ENCODE data around the gene VEZF1.

The VEZF1 gene, protein sequence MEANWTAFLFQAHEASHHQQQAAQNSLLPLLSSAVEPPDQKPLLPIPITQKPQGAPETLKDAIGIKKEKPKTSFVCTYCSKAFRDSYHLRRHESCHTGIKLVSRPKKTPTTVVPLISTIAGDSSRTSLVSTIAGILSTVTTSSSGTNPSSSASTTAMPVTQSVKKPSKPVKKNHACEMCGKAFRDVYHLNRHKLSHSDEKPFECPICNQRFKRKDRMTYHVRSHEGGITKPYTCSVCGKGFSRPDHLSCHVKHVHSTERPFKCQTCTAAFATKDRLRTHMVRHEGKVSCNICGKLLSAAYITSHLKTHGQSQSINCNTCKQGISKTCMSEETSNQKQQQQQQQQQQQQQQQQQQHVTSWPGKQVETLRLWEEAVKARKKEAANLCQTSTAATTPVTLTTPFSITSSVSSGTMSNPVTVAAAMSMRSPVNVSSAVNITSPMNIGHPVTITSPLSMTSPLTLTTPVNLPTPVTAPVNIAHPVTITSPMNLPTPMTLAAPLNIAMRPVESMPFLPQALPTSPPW

DNA sequence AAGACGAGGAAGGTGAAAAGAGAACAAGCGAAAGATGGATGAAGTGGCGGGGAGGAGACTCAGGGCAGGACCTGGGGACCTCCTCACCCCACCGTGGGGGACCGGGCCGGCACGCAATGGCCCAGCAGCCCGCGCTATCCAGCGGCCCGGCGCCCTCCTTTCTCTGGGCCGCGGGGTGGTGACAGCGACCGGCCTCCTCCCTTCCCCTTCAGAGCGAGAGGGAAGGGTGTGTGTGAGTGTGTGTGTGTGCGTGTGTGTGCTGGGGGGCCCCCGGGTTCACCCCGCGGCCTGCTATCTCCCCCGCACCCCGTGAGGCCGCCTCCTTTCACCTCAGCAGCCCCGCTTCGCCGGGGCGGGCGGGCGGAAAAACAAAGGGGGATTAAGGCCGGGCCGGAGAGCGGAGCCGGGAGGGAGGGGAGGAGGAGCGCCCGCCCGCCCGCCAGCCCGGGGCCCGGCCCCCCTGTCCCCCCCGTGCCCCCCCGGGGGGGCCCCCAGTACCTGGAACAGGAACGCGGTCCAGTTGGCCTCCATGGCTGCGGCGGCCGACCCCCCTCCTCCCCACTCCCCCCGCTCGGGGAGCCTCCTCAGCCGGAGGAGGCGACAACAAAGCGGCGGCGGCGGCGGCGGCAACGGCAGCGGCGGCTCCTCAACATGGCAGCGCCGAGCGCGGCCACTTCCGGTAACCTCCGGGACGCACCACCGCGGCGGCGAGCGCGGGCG, at the start of gene VEZF1:
VEZF1 (minus strand) TSS at position 674 of the 720 bp plus-strand sequence; CDS start at position 531, 143 bp downstream.
- DNase-seq (ENCODE audit: low read depth) = peak; percentile 68

DNA sequence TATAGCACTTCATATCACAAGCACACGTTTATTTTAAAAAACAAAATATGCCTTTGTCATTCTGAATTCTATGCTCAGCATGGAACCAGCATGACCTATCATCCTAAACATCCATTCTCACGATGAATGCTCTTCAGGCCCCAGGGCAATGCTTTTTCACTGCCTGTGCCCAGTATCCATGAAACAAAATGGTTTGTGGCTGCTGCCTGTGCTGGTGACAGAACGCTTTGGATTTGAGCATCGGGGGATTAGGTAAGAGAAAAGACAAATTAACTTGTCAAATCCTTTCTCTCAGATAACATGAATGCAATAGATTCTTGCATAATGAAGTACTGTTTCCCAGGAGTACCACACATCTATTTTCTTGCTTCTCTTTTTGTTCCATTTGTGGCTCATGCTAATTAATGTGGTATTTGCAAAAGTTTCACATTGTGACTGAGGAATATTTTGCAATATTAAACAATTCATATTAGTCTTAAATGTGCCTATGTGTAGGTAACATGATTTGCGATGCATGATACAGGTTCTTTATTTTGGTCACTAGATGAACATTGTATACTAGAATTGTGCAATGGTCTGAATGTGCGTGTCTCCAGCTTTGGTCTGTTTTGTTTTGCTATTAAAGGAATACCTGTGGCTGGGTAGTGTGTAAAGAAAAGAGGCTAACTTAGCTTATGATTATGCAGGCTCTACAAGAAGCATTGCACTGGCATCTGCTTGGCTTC, 44.8 kb upstream of the VEZF1 start:
- no peak for DNase-seq (ENCODE audit: low read depth)

DNA sequence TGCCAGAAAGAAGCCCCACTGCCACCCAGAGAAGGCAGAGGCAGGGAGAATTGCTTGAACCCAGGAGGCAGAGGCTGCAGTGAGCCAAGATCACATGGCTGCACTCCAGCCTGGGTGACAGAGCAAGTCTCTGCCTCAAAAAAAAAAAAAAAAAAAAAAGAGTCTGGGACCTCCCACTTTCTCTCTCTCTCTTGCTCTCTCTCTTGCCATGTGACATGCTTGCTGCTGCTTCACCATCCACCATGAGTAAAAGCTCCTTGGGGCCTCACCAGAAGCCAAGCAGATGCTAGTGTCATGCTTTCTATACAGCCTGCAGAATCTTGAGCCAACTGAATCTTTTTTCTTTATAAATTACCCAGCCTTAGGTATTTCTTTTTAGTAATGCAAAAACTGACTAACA, 40.5 kb upstream of the VEZF1 start:
- no peak for DNase-seq (ENCODE audit: low read depth)

DNA sequence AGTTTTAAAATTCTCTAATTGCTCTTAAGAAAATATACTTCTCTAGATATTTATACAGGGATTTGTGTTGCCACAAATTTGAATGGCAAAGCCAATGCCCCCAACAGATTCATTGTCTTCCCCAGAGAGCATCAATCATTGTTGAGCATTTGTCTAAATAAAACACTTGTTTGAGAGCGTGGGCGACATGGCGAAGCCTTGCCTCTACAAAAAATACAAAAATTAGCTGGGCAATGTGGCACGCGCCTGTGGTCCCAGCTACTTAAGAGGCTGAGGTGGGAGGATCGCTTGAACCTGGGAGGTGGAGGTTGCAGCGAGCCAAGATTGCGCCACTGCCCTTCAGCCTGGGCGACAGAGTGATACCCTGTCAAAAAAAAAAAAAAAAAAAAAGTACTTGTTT, 32.3 kb upstream of the VEZF1 start:
- DNase-seq (ENCODE audit: low read depth) = no peak

DNA sequence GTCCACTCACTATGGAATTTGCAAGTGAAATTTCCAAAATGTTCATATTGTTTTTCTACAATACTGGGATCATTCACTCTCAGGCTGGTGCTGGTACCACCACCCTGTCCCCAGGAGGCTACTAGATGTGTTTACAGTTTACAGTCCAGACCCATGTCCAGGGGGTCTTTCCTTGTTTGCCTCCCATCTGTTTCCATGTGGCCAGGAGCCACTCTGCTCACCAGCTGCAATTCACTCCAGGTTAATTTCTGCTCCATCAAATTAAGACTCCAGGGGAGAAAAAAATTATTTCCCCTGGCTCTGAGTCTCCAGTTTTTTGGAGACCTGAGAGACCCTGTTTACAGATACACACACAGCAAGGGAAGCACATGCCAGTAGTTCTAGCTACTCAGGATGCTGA, 31.5 kb upstream of the VEZF1 start:
- no peak for DNase-seq (ENCODE audit: low read depth)

DNA sequence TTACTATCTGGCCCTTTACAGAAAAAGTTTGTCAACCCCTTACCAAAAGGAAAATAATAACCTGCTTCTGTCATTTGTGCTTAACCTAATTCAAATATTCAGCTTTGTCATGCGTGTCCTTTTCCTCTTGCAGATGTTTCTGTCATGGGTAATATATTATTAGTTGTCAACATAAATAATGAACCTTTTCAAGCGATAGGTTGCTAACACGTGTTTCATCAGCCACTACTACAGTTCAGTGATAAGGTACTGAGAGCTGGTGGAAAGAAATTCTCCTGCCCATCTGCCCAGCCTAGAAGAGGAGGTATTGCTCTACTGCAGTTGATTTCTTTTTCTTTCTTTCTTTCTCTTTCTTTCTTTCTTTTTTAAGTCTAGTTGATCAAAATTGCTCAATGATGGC, 31.0 kb upstream of the VEZF1 start:
- no peak for DNase-seq (ENCODE audit: low read depth)

DNA sequence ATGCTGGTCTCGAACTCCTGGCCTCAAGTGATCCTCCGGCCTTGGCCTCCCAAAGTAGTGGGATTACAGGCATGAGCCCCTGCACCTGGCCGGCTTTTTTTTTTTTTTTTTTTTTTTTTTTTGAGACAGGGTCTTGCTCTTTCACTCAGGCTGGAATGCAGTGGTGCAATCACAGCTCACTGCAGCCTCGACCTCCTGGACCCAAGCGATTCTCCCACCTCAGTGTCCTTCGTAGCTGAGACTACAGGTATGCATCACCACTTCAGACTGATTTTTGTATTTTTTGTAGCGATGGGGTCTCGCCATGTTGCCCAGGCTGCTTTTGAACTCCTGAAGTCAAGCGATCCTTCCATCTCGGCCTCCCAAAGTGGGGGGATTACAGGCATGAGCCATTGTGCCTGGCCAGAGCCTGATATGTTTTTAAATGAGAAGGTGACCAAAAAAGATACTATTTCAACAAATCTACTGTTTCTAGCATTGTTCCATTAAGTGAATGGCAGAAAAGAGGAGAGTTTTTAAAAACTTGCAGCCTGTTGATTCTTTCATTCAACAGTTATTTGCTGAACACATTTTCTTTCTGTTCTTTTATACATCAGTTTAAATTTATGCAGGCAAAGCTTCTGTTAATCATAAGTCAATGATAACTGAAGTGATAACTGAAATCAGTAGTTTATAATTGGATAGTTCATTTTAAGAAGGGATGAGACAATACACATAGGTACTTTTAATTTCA, 22.2 kb upstream of the VEZF1 start:
- DNase-seq (ENCODE audit: low read depth) = no peak

DNA sequence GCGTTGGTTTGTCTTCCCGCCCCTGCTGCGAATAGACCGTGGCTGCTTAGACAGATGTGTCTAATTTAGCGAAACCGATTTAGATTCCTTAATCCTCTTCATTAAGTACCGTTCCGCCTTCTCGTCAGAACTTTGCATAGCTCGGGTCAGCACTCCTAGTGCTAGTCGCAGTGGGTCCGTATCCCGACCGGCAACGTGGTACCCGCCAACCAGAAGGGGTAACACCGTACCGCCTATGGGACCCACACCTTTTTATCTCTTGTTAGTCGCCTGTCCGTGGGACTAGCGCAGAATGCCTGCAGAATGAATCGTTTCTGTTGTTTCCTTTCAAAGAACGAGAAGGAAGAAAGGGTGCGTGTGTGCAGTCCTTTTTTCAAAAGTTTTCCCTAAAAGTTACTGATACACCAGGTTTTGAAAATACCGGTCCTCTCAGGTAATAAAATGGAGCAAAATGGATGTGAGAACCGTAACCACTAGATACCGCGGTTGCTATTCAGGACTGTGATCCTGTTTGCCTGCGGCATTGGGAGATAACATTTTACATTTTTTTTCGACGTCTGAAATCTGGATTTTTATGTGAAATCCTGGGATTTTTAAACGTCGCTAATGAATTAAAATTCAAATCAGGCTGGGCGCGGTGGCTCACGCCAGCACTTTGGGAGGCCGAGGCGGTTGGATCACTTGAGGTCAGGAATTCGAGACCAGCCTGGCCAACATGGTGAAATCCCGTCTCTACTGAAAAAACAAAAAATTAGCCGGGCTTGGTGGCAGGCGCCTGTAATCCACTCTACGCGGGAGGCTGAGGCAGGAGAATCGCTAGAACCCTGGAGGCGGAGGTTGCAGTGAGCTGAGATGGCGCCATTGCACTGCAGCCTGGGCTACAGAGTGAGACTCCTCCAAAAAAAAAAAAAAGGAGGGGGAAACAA, 20.0 kb upstream of the VEZF1 start:
- DNase-seq (ENCODE audit: low read depth) = no peak

DNA sequence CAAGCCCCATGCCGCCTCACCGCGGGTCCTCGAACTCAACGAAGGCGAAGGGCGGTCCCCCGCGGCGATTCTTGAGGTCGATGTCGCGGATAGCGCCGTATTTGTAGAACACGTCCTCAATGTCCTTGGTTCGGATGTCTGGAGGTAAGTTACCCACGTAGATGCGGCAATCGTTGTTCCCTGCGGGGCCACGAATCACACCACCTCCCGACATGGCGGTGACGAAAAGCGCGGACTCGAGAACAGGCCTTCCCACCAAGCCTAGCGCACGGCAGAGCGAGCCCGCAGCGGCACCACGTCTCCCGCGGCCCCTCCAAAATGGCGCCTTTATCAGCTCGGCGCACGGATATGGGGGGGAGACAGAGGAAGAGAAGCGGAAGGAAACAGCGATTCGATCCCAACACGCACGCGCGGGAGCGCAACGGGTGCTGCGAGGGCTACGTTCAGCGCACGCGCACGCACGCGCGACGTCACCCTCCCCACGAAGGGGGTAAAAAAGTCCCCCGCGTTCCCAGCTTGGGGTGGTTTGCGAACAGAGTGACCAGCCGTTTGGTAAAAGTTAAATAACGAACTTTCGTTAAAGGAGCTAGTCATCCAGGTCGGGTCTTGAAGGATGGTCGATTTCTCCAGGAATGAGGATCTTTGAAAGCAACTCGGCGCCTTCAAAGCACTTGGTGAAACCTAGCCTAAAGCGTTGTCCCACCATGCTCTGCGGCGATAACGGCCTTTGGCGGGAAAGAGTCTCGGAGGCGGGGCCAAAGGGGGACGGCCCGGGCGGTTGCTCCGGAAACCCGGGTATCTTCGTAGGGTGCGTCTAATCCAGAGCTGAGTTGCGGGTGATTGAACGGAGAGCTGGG, 19.1 kb upstream of the VEZF1 start, which contains the start of gene SRSF1:
SRSF1 (minus strand) TSS at position 323 of the 857 bp plus-strand sequence; CDS start at position 214, 109 bp downstream.
- peak; percentile 97 for DNase-seq (ENCODE audit: low read depth)

DNA sequence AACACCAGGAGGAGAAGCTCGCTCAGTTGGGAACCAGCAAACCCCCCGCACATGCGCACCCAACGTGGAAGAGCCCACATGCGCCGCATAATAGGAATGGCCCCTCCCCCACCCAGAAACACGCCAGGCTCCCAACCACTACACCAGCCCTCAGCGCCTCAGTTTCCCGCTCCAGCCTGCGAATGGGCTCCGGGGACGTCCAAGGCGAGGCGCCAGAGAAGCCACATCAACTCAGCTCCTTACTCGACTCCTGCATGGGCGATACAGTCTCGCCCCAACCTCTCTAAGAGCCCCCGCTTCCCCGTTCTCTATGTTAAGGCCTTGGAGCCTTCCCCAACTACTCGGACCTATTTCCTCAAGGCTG, 18.5 kb upstream of the VEZF1 start:
- DNase-seq (ENCODE audit: low read depth) = peak; percentile 56

DNA sequence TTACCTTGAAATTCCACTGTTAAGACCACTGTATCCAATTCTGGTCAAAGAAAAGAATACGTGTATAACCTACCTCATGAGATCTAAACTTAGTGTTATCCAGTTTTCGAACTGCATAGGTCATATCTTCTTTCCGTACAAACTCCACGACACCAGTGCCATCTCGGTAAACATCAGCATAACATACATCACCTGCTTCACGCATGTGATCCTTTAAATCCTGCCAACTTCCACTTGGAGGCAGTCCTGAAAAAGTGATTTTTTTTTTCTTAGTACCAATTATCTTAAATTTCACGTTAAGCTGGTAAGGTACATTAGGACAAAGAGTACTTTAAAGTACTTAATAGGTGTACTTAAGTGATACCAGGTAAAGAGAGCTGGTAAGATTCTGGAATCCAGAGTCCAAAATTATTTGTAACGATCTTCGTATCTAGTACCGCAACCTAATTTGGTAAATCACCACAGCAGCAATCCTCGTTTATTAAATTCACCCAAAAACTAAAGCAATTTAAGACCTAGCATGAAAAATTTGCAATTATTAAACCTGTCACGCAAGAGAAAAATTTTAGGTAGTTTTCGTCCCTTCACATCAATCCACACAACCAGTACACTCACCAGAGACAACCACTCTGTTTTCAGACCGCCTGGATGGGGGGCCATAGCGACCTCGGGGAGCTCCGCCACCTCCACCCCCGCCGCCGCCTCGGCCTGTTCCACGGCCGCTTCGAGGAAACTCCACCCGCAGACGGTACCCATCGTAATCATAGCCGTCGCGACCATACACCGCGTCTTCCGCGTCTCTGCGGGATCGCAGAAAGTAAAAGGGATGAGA, 17.9 kb upstream of the VEZF1 start:
- no peak for DNase-seq (ENCODE audit: low read depth)

DNA sequence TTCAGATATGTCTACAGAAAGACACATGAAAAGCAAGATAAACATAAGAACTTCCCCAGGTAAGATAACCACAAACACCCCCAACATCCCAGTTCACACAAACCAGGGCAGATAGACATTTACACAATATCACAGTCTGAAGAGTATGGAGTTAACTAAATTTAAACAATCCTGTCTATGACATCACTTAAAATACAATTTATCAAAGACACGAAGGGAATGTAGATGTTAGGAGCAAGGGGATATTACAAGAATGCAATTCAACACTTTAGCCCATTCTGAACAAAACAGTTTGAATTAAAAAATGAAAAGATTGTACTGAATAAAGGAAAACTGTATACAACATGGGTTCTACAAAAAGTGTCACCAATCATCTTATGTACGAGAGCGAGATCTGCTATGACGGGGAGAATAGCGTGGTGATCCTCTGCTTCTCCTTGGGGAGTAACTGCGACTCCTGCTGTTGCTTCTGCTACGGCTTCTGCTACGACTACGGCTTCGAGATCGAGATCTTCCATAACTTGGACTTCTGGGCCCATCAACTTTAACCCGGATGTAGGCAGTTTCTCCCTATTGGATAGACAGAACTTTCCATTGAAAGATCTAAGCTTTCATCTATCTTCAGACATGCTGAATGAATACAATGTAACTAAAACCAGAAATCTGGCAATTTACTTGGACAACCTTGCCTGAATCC, 17.1 kb upstream of the VEZF1 start:
- DNase-seq (ENCODE audit: low read depth) = no peak

DNA sequence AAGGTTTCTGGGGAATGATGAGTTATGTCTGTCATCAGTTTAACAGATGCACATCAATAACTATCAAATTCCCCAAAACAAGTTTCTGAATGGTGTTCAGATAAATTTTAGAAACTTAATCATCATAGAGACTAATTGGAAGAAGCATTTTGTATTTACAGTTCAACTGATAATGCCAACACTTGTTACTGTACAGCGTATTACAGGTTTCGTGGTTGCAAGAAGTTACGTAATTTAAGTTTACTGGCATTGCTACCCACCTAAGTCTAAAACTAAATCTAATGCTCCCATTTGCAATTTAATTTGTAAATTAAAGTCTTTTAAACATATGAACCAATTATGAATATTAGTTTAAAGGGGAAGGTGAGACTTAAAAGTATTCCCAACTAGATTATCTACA, 16.0 kb upstream of the VEZF1 start:
- no peak for DNase-seq (ENCODE audit: low read depth)

DNA sequence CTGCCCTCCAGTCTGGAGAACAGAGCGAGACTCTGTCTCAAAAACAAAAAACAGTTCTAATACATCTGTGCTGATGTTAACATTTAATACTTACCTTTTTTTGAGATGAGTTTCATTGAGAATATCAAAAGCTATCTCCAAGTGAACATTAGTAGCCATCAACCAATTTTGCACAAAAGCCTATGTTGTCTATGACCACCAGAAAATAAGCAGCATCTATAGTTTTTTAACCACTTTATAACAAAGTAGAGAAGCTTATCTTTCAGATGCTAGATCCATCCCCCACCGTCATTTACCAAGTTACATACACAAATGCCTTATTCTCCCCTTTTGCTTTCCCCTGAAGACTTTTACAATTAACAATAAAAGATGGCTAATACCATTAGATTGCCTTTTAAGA, 14.9 kb upstream of the VEZF1 start:
- DNase-seq (ENCODE audit: low read depth) = no peak

DNA sequence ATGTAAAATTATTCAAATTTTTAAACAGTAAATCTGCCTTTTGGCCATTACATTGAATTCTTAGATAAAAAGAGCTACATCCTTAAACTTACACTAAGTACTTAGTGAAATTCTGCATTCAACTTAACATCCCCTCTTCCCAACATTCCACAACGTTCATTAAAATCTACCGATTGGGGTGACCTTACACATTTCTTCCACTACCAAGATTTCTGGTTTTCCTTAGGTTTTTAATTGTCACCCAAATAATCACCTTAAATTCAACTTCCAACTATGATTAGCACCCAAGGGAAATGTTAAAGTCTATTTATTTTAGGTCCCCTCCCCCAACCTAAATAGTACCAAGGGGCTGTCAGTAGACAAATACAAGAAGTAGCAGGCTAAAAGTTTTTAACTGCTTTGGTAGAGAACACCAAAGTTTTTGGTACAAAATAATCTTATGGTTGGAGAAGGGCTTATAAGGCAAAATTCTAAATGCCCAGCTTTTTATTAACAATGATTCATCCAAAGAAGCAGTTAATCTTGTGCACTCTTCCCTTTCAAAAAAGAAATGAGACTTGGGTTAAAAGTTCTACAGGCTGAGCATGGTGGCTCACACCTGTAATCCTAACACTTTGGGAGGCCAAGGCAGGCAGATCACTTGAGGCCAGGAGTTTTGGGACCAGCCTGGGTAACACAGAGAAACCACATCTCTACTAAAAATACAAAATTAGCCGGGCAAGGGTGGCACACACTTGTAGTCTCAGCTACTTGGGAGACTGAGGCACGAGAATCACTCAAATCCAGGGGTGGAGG, 14.3 kb upstream of the VEZF1 start:
- no peak for DNase-seq (ENCODE audit: low read depth)

DNA sequence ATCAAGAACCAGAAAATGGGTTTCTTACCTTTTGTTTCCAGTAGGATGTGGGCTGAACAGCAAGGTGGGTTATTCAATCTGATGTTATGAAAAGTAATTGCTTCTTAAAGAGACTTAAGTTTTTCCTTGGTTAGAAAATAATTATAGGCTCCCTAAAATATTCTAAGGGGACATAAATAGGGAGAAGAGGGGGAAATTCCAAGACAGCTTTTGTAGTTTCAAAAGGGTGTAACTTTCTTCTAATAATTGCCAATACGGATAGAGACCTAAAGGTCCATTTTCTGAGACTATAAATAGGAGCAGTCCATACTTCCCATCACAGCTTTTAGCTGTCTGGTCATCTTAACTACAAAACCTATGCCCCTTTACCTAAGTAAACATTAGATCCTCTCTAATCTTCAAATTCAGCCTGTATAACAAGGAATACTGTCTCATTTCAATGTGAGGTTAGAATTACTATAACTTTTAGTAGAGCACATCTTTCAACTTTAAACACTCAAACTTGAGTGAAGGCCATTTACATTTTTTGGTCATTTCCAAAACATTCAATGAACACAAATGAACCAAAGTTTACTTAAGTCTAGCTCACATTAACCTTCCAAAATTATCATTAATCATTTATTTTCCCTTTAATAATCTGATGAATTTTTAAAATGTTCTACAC, 13.5 kb upstream of the VEZF1 start:
- no peak for DNase-seq (ENCODE audit: low read depth)

DNA sequence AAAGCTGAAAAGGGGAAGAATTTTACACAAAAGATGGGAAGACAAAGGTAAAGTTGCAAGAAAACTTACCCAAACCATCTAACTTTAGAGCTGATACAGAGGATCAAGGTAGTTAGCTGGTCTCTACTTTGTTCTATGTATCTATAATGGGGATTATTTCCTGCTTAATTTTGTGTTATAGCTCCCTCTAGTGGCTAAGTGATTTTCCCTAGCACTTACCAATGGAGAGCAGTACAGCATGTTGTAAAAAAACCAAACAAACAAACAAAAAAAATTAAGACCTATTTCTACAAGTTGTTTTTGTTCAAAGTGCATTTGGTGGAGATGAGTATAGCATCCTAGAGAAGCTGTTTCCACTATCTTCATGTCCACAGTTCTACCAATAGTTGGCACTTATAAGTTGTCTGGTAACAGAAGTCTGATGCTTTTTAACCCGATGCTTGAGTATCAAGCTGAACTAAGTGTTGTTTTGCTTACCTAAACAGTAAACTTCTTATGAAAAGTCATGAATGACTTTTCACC, 11.5 kb upstream of the VEZF1 start:
- no peak for DNase-seq (ENCODE audit: low read depth)

Data from activated T-cell treated with anti-CD3 and anti-CD28 coated beads for 1 hour (primary cell).